Mucosa of stomach (tissue), 1 donor: ENCODE data around the gene INO80E.

Experiments used
- H3K27me3 ChIP-seq: one replicate; pipeline ENCODE4 v1.7.0; 2013; ENCODE audit warnings: mild to moderate bottlenecking, low read length; ENCODE audit not compliant: control insufficient read depth, insufficient read depth
- H3K36me3 ChIP-seq: one replicate; pipeline ENCODE4 v1.7.0; 2013; ENCODE audit warnings: low read length; ENCODE audit not compliant: control insufficient read depth, insufficient read depth
- H3K4me1 ChIP-seq: one replicate; pipeline ENCODE4 v1.7.0; 2013; ENCODE audit warnings: mild to moderate bottlenecking, low read length; ENCODE audit not compliant: control insufficient read depth, insufficient read depth
- H3K4me3 ChIP-seq: one replicate; pipeline ENCODE4 v1.7.0; 2013; ENCODE audit warnings: low read length
- H3K9ac ChIP-seq: one replicate; pipeline ENCODE4 v1.7.0; 2013; ENCODE audit warnings: mild to moderate bottlenecking, low read length, moderate library complexity
- H3K9me3 ChIP-seq: one replicate; pipeline ENCODE4 v1.7.0; 2013; ENCODE audit warnings: mild to moderate bottlenecking, low read length, moderate library complexity; ENCODE audit not compliant: control insufficient read depth
- donor health status: Pancreatic carcinoma.

The INO80E gene

GRCh38 chr16:29978564-29979270 is 17.3 kb upstream of the INO80E start:
- no peak overlapping the region for H3K4me3 ChIP-seq
- H3K9me3 ChIP-seq = no peaks in the 10 kb centered on the region
- no peak overlapping the region for H3K9ac ChIP-seq
- peaks cover 19% of the 10 kb centered on the region for H3K36me3 ChIP-seq
- H3K4me1 ChIP-seq = peaks cover 25% of the 10 kb centered on the region
- H3K27me3 ChIP-seq = no peaks in the 10 kb centered on the region

DNA sequence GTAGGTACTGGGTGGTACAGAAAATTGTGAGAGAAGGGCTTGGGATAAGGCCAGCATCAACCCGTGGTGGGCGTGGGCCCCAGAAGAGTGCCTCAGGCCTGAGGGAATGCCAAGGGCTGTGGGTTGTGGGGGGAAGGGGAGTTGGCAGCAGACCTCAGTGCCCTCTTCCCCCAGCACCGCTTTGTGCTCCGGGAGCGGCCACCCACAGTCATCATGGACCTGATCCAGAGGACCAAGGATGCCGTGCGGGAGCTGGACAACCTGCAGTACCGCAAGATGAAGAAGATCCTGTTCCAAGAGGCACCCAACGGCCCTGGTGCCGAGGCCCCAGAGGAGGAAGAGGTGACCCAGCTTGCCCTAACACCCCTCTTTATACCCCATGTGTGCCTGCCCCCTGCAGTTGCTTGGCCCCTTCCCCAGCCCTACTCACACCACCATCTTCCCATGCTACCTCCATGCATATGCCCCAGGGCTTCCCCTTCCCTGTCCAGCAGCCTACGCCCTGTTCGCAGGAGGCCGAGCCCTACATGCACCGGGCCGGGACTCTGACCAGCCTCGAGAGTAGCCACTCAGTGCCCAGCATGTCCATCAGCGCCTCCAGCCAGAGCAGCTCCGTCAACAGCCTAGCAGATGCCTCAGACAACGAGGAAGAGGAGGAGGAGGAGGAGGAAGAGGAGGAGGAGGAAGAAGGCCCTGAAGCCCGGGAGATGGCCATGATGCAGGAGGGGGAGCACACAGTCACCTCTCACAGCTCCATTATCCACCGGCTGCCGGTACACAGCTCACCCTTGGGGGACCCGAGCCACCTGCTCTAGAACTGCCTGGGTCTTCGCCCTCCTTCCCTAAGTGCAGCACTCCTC is 13.3 kb upstream of the INO80E start:
- Histone ChIP-seq H3K27me3 (no peaks in the 10 kb centered on the region), H3K4me3 (no peak overlapping the region), H3K9ac (no peak overlapping the region), H3K9me3 (no peaks in the 10 kb centered on the region), H3K4me1 (no peaks in the 10 kb centered on the region), H3K36me3 (peaks cover 38% of the 10 kb centered on the region)

GRCh38 chr16:29983420-29984136 is 12.5 kb upstream of the INO80E start:
- Histone ChIP-seq H3K4me1 (no peaks in the 10 kb centered on the region), H3K27me3 (no peaks in the 10 kb centered on the region), H3K9me3 (no peaks in the 10 kb centered on the region), H3K4me3 (no peak overlapping the region), H3K9ac (no peak overlapping the region), H3K36me3 (peaks cover 39% of the 10 kb centered on the region)

- H3K9ac ChIP-seq = no peak overlapping the region
- H3K4me1 ChIP-seq = peaks cover 5% of the 10 kb centered on the region
- no peak overlapping the region for H3K4me3 ChIP-seq
- H3K27me3 ChIP-seq = no peaks in the 10 kb centered on the region
- peaks cover 44% of the 10 kb centered on the region for H3K36me3 ChIP-seq
- no peaks in the 10 kb centered on the region for H3K9me3 ChIP-seq
These were observed 11.8 kb upstream of the INO80E start for GRCh38 chr16:29984137-29984763.

DNA sequence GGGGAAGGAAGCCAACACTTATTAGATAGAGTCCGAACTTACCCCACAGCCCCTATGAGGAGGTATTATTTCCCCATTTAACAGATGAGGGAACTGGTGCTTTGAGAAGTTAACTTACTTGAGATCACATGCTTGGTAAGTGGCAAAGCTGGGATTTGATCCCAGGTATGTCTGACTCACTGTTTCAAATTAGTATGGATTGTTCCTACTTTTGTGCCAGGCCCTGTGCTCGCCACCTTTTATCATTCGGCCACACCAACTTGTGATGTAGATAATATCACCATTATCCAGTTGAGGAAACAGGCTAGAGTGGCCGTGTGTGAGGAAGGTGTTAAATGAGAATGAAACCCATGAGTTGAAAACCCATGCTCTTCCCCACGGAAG is 11.3 kb upstream of the INO80E start:
- Histone ChIP-seq H3K27me3 (no peaks in the 10 kb centered on the region), H3K4me3 (no peak overlapping the region), H3K4me1 (peaks cover 10% of the 10 kb centered on the region), H3K9ac (no peak overlapping the region), H3K36me3 (peaks cover 41% of the 10 kb centered on the region), H3K9me3 (no peaks in the 10 kb centered on the region)

DNA sequence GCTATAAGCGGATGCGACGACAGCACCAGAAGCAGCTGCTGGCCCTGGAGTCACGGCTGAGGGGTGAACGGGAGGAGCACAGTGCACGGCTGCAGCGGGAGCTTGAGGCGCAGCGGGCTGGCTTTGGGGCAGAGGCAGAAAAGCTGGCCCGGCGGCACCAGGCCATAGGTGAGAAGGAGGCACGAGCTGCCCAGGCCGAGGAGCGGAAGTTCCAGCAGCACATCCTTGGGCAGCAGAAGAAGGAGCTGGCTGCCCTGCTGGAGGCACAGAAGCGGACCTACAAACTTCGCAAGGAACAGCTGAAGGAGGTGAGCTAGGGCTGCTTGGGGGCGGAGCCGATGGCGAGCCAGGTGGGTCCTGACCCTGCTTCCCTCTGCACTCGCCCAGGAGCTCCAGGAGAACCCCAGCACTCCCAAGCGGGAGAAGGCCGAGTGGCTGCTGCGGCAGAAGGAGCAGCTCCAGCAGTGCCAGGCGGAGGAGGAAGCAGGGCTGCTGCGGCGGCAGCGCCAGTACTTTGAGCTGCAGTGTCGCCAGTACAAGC is 10.7 kb upstream of the INO80E start:
- Histone ChIP-seq H3K9me3 (no peaks in the 10 kb centered on the region), H3K4me1 (peaks cover 14% of the 10 kb centered on the region), H3K36me3 (peaks cover 35% of the 10 kb centered on the region), H3K4me3 (no peak overlapping the region), H3K27me3 (no peaks in the 10 kb centered on the region), H3K9ac (no peak overlapping the region)

DNA sequence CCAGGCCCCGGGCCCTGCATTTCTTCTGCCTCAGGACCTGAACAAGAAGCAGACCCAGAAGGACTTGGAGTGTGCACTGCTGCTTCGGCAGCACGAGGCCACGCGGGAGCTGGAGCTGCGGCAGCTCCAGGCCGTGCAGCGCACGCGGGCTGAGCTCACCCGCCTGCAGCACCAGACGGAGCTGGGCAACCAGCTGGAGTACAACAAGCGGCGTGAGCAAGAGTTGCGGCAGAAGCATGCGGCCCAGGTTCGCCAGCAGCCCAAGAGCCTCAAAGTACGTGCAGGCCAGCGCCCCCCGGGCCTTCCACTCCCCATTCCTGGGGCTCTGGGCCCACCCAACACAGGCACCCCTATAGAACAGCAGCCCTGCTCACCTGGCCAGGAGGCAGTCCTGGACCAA is 9.8 kb upstream of the INO80E start:
- peaks cover 18% of the 10 kb centered on the region for H3K4me1 ChIP-seq
- peaks cover 35% of the 10 kb centered on the region for H3K36me3 ChIP-seq

DNA sequence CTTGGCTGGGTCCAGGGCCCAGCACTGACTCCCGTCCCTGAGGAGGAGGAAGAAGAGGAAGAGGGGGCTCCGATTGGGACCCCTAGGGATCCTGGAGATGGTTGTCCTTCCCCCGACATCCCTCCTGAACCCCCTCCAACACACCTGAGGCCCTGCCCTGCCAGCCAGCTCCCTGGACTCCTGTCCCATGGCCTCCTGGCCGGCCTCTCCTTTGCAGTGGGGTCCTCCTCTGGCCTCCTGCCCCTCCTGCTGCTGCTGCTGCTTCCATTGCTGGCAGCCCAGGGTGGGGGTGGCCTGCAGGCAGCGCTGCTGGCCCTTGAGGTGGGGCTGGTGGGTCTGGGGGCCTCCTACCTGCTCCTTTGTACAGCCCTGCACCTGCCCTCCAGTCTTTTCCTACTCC is 9.1 kb upstream of the INO80E start:
- Histone ChIP-seq H3K4me1 (peaks cover 18% of the 10 kb centered on the region), H3K36me3 (peaks cover 35% of the 10 kb centered on the region)

More for the DNA sequence above, 9.8 kb upstream of the INO80E start:
- no peaks in the 10 kb centered on the region for H3K27me3 ChIP-seq
- no peak overlapping the region for H3K9ac ChIP-seq
- no peaks in the 10 kb centered on the region for H3K9me3 ChIP-seq
- no peak overlapping the region for H3K4me3 ChIP-seq

DNA sequence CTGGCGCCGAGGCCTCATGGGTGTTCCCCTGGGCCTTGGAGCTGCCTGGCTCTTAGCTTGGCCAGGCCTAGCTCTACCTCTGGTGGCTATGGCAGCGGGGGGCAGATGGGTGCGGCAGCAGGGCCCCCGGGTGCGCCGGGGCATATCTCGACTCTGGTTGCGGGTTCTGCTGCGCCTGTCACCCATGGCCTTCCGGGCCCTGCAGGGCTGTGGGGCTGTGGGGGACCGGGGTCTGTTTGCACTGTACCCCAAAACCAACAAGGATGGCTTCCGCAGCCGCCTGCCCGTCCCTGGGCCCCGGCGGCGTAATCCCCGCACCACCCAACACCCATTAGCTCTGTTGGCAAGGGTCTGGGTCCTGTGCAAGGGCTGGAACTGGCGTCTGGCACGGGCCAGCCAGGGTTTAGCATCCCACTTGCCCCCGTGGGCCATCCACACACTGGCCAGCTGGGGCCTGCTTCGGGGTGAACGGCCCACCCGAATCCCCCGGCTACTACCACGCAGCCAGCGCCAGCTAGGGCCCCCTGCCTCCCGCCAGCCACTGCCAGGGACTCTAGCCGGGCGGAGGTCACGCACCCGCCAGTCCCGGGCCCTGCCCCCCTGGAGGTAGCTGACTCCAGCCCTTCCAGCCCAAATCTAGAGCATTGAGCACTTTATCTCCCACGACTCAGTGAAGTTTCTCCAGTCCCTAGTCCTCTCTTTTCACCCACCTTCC is 8.5 kb upstream of the INO80E start:
- no peaks in the 10 kb centered on the region for H3K27me3 ChIP-seq
- H3K4me3 ChIP-seq = no peak overlapping the region
- no peaks in the 10 kb centered on the region for H3K9me3 ChIP-seq
- H3K4me1 ChIP-seq = peaks cover 18% of the 10 kb centered on the region
- H3K36me3 ChIP-seq = peaks cover 35% of the 10 kb centered on the region
- no peak overlapping the region for H3K9ac ChIP-seq

More for the DNA sequence above, 9.1 kb upstream of the INO80E start:
- Histone ChIP-seq H3K9me3 (no peaks in the 10 kb centered on the region), H3K27me3 (no peaks in the 10 kb centered on the region), H3K4me3 (no peak overlapping the region), H3K9ac (no peak overlapping the region)

DNA sequence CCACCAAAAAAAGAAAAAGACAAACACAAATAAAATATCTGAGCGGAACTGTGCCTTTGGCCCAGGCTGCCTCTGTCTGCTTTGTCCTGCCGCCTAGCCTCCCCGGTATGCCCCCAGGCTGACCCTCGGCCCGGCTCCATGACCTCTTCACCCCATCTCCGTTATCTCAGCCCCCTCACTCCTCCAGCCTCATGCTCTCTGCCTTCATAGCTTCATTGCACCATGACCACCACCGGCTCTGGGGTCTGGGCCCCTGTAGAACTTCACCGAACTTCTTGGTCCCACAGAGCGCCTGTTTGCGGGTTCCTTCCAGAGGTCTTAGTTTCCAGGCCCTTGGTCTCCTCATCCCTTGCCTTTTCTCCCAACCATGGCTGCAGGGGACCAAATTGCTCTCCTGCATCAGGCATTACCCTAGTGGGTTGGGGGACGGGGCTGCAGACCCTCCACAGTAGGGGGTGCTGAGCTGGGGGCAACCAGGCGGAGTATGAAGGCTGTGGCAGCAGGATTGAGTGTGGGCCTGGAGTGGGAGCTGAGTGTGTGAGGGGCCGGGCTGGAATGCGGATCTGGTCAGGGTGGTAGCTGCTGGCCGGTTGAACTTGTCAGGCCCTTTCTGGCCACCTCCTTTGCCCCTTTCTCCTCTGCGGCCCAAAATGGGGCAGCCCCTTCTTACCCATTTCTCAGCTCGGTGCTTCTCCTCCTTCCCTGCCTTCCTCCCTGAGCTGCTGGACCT is 7.5 kb upstream of the INO80E start:
- no peak overlapping the region for H3K4me3 ChIP-seq
- H3K27me3 ChIP-seq = no peaks in the 10 kb centered on the region
- H3K4me1 ChIP-seq = peaks cover 18% of the 10 kb centered on the region
- H3K36me3 ChIP-seq = peaks cover 29% of the 10 kb centered on the region
- H3K9ac ChIP-seq = no peak overlapping the region
- H3K9me3 ChIP-seq = no peaks in the 10 kb centered on the region
